ENCODE results near the gene SYTL3.
"Not testable (repeated sequence)": the region's sequence is repeated elsewhere in the genome, so short reads cannot be mapped to it uniquely, and the experiment has no call there.

The SYTL3 gene

DNA sequence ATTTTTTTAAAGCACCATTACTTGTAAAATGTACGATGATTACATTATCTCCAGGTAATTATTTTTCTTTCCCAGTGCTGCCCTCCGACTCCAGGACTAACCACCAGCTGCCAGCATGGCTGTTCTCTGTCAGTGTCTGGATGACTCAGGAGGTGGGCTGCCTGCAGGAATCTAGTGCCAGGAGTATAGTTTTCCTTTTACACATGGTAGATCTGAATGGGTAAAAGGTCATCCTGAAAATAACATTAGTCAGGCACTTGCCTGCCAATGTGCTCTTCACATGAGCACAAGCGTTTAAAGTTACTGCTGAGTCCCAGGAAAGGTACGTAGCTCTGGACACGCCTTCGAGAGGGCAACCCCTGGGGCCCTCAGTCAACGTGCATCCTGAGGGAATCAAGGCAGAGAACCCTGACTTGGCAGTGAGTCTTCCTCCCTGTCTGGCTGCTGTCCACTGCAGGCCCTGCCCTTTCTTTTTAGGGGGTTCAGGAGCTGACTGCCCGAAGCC, 7.7 kb upstream of the SYTL3 start:
- DNase-seq: no peak

DNA sequence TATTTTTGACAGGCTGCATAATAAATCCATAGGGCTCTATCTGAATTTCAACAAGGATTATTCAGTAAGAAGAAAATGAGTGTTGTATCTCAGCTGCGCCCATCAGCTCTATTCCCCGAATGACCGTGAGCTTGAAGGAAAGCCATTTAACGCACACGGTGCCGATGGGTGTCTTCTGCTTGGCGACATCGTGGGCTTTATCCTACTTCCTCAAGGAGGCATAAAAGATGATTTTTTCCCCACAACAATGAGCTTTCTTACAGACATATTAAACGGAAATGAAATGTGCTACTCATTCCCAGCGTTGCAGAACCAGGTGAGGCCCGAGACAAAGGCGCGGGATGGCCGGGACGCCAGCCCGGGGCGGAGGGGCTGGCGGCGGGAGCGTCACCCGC, 6.0 kb upstream of the SYTL3 start:
- DNase-seq: no peak

DNA sequence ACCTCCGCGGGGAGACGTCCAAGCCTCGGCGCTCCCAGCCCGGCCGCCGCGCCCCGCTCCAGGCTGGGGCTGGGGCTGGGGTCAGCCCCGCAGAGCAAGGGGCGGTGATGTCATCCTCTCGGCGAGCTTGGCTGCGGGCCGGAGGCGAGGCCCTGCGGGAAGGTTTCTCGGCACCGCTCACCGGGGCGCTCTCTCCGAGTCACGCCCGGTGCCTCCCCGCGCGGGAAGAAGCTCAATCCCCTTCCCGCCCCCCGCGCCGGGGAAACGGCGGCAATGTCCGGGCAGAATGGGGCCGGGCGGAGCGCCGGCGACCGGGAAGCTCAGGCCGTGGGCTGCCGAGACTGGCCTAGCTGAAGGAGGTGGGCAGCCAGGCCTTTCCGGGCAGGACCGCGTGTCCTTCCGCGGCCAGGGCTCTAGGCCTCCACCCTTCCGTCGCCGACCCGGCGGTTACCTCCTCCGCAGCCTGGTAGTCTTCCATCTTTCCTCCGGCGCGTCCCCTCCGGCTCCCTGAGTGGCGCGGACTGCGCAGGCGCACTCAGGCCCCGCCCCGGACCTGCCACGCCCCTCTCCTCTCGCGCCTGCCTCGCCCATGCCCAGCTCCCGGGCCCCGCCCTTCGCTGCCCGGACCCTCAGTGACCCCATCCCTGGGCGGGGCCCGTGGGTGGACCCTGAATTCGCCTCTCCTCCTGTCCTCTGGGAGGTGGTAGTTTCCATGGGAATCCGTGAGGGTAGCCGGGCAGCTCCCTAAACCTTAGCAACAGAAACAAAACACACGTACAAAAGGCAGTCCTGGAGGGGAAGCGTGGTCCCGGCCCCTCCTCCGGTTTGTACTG, 5.4 kb upstream of the SYTL3 start, which contains the start of gene DYNLT1:
TSS of gene DYNLT1 (minus strand) at position 513 of the 833 bp plus-strand sequence. CDS start at position 478, 35 bp downstream.
- DNase-seq: peak; percentile 92

DNA sequence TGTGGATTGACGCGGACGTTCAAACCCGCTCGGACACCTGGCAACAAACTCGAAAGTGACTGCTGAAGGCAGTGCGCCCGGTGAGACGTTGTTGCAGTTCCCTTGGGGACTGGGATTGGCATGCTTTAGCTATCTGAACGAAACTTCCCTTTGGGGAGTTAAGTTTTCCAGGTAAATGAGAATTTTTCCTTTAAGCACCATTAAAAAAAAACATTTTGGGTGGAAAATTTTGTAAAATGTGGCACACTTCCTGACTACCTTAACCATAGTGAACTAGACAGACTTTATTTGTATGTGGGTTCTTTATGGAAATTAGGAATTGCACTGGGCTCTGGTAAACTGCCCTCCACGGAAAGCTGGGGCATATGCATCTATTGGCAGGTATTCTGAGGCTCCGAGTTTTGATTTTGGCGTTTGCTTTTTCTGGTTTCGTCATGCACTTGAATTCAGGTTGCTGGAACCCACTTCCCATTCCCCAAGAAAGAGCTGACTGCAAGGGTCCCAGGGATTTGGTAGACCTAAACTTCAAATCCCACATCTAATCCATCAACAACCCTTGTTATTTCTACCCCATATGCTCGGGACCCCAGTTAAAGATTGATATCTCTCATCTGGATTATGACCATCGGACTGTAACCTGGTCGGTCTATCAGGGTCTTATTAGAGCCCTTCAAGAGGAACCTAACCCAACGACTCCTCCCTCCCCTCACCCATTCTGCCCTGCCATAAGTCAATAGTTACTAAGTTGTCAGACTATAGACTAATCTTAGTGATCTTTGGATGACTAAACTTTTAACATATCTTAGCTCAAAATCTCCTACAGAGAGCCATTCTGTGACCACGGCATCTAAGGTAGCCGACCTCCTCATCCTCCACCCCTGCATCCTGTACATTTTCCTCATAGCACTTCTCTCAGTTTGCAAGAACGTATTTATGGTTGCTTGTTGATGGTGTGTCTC, 4.5 kb upstream of the SYTL3 start:
- DNase-seq: no peak

DNA sequence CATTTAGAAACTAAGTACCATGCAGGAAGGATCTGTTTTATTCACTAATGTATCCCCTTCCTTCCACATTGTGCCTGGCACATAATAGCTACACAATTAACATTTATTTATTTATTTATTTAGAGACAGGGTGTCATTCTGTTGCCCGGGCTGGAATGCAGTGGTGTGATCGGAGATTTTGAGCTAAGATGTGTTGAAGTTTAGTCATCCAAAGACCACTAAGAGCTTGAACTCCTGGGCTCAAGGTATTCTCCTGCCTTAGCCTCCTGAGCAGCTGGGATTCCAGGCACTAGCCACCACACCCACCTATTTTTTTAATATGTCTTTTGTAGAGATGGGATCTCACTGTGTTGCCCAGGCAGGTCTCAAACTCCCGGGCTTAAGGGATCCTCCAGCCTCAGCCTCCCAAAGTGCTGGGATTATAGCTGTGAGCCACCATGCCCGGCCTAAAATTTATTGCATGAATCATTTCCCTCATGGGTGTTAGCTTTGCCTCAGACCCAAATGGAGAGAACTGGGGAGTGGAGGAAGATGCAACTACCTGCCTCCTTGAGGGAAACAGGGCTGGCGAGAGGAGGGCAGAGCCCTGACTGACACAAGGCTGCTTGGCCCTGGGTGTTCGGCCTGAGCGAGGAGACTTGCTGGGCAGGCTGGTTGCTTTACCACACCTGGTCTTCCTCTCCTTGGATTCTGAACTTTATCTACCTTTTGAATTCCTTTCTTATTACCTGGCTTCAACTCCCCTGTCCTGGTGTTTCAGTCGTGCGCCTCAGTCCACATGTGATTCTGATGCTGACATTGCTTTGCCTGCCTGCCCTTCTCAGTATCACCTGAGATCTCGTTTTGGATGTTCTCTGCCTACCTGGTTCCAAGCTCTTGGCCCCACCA, 3.6 kb upstream of the SYTL3 start:
- DNase-seq: no peak

DNA sequence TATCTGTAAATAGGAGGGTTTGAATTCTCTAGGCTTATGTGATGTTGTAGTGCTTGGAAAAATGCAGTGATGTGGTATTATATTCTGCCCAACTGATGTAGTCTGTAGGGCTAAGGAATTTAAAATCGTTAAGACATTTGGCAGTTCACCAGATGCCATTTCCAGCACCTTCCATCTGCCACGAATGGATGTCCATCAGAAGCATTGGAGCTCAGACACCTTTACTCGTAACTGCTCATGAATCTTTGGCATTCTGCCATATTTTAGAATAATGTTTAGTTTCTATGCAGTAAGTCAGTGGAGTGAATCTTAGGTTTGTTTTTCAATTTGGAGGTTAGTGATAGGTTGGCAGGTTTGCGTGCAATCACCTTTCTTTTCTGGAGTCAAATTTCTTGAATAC, 2.4 kb upstream of the SYTL3 start:
- no peak for DNase-seq

DNA sequence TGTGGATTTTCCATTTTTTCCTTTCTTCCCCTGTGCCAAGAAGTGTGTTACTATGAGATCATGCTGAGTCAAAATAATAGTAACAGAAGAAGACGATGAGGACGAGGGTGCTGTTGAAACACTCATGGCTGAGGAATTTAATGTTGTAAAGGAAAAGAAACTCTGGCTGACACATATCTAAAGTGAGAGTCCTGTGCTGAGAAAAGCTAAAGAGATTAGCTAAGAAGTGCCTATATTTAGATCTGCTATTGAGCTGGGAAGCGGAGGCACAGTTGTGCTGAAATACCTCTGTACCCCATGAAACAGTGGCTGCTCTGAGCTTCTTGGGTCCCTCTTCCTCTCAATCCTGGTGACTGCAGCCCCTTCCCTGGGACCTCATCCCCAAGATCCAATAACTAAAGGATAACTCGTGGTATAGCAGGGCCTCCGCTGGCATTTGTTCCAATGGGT, 1.1 kb upstream of the SYTL3 start:
- DNase-seq: no peak

DNA sequence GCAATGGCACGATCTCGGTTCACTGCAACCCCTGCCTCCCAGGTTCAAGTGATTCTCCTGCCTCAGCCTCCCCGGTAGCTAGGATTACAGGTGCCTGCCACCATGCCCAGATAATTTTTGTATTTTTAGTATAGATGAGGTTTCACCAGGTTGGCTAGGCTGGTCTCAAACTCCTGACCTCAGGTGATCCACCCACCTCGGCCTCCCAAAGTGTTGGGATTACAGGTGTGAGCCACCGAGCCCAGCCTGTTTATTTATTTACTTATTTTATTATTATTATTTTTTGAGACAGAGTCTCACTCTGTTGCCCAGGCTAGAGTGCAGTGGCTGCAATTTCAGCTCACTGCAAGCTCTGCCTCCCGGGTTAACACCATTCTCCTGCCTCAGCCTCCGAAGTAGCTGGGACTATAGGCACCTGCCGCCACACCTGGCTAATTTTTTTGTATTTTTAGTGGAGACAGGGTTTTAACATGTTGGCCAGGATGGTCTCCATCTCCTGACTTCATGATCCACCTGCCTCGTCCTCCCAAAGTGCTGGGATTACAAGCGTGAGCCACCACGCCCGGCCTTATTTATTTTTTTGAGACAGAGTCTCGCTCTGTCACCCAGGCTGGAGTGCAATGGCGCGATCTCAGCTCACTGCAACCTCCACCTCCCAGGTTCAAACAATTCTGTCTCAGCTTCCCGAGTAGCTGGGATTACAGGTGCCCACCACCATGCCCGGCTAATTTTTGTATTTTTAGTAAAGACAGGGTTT, 2.3 kb downstream of the SYTL3 start:
- not testable (repeated sequence) for DNase-seq

DNA sequence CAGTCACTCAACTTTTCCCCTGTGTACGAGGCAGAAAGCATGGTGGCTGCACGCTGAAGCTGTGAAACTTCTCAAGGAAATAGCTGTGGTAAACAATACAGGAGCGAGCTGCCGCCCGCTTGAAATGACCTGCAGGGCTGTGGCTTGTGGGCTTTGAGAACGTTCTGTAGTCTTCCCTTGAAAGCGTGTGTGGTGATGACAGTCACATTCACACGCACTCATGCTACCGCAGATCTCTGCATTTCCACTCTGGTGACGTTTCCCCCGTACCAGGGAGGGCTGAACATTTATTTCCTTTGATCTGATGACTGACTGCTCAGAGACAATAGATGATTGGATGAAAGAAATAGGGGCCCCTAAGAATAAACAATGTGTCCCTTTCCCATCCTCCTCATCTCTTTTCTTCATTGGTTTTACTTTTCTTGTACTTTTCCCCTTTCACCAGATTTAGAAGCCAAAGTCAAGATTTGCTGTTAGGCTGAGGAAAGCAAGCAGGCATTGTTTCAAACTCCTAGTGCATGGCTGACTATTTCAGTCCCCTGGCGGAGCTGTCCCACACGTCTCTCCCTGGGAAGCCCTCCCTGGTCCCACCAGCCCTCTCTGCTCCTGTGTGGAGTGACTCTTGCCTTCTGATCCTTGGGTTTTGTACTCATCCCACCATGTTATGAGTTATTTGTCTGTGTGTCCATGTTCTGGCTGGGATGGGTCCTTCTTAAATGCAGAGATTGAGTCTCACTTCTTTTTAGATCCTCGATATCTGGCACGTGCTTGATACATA, 3.9 kb downstream of the SYTL3 start:
- no peak for DNase-seq

DNA sequence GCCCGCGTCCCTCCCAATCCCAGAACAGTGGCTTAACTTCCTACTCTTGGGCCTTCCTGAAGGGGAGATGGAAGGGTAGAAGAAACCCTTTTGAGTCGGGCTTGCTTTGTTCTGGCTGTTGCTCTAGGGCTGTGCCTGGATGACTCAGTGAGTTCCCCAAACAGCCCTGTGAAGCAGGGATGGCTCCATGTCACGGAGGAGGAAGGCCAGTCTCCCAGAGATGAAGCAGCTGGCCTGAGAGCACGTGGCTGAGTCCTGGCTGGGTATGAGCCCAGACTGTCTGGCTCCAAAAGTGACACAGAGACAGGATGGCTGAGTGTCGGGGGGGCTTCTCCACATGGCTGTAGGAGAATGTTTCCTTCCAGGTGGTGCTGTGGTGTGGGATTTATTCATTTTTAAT, 4.6 kb downstream of the SYTL3 start:
- DNase-seq: peak; percentile 87

DNA sequence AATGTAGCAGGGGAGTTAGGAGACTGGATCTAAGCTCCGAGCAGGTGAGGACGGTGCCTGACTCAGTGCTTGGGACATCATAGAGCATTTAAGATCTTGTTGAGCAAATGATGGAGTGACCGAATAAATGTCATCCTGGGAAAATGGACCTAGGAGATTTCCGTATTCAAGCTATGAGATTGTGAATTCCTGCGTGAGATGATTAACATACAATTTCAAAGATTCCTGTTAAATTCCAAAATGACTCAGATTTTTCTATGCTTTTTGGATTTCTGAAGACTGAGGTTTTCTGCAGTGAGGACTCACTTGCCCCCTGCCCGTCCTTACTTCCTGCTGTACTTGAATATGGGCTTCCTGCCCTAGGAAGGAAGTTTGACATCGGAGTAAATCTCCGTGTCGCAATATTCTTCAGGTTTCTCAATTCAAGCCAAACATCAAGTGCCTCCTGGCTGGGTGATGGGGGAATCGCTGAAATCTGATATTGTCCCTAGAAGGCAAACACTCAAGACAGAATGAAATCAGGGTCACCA, 5.2 kb downstream of the SYTL3 start:
- DNase-seq: peak; percentile 89

DNA sequence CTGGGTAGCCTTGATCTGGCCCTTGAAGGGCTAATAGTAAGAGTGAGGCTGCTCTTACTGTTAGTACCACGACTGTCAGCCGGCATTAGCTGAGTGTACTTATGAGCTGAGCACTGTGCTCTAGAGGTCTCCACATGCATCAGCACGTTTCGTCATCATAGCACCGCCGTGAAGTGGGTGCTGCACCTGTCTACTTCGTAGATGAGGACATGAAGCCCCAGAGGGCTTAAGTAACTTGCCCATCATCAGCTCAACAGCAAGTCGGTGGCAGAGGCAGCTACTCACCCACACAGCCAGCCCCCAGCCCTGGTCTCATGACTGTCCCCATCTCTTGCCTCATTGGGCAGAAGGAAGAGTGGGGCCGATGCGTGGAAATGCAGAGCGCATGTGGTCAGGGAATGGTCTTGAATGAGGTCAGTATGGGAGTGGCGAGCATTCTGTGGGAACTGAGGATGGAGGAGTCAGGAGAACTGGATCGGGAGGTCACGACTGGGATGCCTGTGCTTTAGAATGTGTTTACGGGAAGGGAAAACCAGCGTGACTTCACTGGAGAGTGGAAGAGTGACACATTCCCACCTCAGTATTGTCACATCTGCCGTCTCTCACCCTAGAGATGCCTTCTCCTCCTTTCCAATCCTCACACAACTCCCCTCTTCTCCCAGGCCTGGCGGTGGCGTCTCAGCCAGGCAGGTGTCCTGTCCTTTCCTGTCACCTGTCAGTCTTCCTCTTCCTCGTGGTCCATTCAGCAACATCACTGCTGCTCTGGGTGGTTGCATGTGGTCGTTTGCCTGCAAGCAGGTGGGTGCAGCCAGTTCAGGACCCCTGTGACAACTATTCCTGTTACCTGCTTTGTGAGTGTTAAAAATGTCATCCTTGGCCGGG, 6.0 kb downstream of the SYTL3 start:
- peak; percentile 94 for DNase-seq

DNA sequence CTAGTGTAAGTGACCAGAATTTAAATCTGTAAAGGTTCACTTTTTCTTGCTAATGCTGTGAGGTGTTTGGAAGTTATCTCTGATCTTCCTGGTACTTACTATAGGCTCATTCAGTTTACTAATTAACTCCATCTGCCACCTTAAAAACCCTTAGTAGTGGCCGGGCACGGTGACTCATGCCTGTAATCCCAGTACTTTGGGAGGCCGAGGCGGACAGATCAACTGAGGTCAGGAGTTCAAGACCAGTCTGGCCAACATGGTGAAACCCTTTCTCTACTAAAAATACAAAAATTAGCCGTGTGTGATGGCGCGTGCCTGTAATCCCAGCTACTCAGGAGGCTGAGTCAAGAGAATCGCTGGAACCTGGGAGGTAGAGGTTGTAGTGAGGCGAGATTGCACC, 7.1 kb downstream of the SYTL3 start:
- not testable (repeated sequence) for DNase-seq

DNA sequence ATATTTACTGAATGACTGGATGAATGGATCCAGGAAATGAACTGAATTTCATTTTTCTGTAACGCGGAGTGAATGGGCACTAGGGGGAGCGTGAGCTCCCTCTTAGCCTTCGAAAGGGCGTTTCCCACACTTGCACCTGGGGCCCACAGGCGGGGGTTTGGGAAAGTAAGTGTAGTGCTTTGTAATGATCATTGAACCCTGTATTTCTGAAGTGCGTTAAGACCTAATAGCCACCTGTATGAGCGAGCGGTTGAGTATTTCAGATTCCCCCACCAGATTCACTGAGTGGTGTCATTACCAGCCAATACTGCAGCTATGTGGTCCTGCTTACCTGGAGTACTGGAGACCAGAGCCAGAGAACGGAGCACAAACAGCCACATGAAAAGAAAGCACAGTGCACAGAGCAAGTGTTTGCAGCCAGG, 10.5 kb downstream of the SYTL3 start:
- peak; percentile 89 for DNase-seq

DNA sequence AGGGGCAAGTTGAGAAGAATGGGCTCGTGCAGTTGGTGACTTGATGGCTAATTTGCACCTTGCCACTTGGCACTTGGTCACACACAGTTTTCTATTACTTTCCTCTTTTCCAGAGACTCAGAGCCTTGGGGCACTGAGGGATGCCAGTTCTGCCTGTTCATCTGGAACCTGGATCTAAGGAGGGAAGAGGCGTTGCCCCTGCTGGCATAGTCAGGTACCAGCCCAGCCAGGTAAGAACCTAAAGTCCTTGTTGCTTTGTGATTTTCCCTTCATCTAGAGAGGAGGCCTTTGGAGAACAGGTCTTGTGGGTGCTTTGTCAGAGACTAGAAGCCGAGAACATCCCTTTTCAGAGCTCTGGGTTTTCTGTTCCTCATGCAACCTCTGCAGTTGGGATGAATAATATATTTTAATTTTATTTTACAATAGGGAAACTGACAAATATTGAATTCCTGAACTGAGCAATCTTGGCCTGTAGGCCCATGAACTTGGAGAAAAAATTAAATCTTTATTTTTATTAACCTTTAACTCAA, 11.4 kb downstream of the SYTL3 start:
- DNase-seq: peak; percentile 63

DNA sequence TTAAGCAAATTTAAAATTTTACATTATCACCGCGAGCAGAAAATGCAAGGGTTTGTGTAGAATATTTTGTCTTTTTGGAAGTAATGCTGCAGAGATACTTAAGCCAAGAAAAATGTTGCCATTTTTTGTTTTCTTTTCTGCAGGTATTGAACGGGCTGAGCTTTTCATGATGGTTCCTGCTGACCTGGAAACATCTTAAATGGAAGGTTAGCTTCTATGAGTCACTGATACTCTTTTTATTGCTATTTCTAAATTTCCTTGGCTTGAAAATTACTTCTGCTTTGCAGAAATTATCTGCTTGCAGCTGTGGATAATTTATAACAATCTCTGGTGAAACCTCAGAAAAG, 12.7 kb downstream of the SYTL3 start:
- no peak for DNase-seq

DNA sequence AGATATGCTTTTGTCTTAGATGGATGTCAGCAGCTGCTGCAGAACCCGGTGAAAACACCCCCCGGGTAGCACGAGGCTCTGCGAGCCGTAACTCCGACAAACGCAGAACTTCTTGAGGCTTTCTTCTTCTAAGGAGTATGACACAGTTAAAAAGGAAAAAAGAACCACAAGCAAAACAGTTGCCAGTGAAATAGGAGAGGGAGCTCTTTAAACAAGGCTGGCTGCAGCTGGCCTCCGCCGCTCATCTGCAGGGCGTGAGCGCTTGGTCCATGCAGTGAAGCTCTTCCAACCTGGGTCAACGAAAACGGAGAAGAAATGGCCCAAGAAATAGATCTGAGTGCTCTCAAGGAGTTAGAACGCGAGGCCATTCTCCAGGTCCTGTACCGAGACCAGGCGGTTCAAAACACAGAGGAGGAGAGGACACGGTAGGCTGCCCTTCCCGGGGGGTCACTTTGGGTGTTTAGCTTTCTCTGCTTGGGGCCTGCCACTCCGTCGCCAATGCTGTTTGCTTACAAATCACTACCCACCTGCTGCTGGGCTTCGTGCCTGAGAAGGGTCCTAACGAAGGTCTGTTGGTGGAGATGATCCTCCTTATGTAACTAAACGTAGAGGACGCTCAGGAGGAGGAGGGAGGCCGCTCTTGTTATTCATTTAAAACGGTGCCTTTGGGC, 13.2 kb downstream of the SYTL3 start:
- DNase-seq: peak; percentile 54

DNA sequence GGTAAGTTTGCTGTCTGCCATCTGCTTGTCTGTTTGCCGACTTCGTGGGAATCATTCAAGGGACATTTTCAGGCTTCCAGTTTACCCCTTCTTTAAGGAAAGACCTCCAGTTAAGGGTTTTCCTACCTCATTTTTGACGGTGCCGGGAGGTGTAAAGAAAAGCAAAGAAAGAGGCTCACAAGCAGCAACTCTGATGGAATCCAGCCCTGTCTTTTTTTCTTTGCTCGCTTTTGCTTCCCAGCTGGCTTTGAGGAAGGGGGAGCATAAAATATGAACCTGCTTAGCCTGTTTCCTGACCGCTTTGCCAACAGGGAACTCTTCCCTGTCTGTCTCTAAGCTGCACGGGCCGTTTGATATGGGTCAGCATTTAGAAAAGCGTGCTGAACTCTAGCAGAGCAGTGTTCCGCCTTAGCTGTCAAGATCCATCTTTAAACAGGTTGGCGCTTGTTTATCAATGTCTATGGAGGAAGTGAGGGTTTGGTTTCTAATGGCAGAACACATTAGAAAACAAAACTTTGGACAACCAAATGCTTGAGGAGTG, 13.8 kb downstream of the SYTL3 start:
- DNase-seq: peak; percentile 59
